Measurements from ENCODE around the gene TTC24.
"Not testable (repeated sequence)": the region's sequence is repeated elsewhere in the genome, so short reads cannot be mapped to it uniquely, and the experiment has no call there.

The TTC24 gene

DNA sequence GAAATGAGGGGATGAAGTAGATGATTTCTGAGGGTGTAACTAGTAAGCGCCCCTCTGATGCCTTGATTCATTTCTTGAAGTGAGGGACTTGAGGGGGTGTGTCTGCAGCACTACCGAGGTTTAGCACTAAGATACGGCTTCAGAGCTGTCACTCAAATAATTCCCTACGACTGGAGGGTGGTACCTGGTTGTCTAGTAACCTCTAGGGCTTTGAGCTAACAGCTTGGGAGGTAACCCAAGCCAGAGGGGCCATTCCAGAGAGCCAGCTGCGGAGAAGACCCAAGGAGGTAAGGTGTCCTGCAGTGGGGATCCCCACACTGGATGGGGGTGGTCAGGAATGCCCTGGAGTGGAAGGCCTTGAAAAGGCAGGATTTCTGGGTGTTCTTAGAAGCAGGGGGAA is at the start of gene TTC24:
Gene TTC24 (plus strand): TSS at position 252 of the 400 bp plus-strand sequence. CDS start 1,642 bp downstream, outside the sequence.
- no peak for DNase-seq

DNA sequence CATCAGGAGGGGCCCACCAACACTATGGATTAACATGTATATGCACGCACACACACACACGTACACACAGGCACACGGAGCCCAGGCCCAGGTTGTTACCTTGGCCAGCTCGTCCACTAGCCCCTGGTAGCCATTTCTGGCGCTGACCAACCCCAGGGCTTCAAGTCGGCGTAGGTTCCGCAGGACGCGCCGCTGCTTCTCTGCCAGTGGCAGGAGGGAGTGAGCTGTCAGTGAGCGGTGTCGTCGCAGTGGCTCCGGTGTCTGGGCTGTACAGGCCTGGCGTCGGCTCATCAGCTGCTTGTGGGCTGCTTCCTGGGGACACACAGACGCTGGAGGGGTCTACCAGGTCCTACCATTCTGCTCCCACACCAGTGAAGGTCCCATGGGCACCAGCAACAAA is 49.5 kb upstream of the TTC24 start:
- DNase-seq, result no peak

GRCh38 chr1:156532374-156532773 is 47.1 kb upstream of the TTC24 start:
- DNase-seq, result no peak

DNA sequence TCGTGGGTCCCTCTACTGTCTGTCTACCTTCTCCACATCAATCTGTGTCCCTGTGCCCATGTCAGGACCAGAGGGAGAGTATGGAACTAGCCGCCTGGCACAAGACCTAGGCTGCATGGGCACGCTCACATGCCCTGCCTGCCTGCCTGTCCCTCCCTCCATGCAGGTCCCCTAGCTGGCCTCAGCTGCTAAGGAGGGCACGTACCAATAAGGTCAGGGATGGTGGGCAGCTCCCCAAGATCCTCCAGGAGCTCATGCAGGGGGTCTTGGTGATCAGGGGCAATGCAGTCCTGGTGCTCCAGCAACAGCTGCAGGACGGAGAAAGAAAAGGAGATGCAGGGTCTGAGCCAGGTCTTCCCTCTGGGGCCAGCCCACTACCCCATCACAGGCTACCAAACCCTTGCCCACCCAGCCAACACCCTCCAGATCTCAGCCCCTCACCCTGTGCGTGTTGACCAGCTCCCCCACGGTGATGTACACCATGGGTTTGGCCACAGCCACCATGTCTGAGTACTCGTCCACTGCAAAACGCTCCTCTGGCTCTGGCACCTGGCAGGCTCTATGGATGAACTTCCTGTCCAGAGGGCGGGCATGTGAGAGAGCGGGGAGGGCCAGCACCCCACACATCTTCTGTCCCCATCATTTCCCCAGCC is 45.8 kb upstream of the TTC24 start:
- no peak for DNase-seq

GRCh38 chr1:156534424-156535060 is 45.0 kb upstream of the TTC24 start:
- DNase-seq, result no peak

GRCh38 chr1:156537027-156537426 is 42.5 kb upstream of the TTC24 start:
- no peak for DNase-seq

DNA sequence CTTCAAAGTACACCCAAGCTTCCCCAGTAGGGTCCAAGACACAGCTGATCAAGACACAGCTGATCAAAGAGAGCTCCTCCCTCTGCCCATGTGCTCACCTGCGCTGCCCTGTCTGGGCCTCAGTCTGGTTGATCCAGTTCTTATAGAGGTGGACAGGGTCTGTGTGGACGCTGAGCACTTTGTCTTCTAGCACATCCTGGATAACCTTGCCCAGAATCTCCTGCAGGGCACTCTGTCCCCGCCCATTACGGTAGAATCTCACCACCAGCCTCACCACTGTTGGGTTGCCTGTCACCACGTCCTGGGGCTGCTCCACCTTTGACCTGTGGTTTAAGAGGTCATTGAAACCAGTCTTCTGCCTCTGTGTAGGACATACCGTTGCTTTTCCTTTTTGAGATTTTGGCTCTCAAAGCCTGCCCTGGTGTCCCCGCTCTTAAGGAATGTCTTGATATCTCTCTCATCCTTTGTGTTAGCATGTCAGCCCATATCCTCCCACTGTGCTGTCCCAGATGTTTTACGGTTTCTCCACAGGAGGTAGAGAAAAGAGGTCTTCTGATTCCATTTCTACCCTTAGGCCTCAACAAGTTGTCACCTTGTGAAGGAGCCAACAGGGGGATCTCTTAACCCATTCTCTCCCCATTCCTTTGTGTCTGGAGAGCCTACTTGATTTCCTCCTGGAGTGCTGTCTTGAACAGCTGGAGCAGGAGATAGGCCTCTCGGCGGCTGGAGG is 40.6 kb upstream of the TTC24 start:
- no peak for DNase-seq

DNA sequence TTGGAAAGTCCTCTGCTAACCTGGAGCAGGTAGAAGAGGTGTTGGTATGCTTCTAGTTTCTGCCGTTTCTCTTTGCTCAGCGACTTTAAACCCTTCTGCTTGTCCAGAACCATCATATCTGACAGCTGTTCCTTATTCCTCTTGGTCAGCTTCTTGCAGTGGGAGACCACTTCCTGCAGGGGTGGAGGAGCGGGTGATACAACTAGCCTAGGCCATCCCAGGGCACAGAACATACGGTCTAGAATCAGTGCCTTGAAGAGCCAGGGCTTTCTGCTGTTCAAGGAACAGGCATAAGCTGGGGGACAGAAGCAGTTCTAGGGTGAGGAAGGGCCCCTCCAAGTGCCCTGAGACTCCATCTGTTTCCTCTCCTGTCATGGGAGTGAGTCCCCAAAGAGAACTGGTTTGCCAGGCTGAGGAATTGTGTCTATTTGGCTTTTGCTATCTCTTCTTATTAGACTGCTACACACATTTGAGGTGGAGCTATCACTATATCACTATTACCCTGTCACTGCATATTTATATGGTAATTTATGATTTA is 39.6 kb upstream of the TTC24 start:
- no peak for DNase-seq

GRCh38 chr1:156540955-156541354 is 38.6 kb upstream of the TTC24 start:
- DNase-seq, result no peak

- no peak for DNase-seq
Observed at GRCh38 chr1:156543066-156543465, 36.5 kb upstream of the TTC24 start.

GRCh38 chr1:156544592-156545102 is 34.9 kb upstream of the TTC24 start:
- DNase-seq, result no peak

- DNase-seq, result no peak
Observed at GRCh38 chr1:156546267-156546666, 33.3 kb upstream of the TTC24 start.

- DNase-seq, result no peak
Observed at GRCh38 chr1:156547434-156547833, 32.1 kb upstream of the TTC24 start.

- no peak for DNase-seq
Observed at GRCh38 chr1:156547982-156548381, 31.5 kb upstream of the TTC24 start.

DNA sequence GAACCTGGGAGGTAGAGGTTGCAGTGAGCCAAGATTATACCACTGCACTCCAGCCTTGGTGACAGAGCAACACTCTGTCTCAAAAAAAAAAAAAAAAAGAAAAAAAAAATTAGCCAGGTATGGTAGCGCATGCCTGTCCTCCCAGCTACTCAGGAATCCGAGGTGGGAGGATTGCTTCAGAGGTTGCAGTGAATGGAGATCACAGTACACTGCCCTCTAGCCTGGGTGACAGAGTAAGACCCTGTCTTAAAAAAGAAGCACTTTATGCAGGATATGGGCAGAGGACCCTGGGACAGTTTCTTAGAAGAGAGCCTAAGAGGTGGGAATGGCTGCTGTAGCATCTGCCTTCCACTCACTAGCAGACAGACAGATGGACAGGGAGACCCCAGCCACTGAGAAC is 30.1 kb upstream of the TTC24 start:
- no peak for DNase-seq

DNA sequence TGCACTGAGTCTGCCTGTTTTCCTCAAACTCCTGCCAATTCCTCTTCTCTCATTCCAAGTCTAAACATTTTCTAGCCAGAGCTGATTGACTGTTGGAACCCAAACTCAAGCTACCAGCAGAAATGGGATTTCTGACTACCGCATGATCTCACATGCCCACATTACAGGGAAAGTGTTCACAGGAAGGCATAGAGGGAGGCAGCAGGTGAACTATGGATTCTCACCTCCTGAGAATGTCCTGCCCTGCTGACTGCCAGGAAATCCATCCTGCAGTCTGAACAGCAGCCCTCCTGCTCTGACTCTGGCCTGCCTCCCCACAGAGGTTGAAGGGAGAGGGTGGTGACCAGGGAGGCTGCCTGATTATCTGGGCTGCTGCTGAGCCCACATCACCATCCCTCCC is 29.7 kb upstream of the TTC24 start:
- DNase-seq, result no peak

DNA sequence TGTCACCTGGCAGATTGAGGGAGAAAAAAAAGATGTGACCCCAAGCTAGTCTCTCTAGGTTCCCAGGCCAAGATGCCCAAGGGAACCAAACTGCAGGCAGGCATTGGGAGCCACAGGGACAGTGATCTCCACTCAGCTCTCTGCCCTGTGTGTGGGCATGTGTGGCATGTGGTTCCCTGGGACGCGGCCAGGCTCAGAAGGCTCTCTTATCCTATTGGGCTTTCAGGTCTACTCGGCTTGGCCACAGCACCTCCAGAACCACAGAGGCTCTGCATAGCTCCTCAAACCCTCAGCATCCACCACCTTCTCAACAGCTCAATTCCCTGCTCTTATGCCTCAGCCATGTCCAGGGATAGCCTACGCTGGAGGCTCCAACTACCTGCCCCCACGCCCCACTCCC is 29.2 kb upstream of the TTC24 start:
- no peak for DNase-seq

DNA sequence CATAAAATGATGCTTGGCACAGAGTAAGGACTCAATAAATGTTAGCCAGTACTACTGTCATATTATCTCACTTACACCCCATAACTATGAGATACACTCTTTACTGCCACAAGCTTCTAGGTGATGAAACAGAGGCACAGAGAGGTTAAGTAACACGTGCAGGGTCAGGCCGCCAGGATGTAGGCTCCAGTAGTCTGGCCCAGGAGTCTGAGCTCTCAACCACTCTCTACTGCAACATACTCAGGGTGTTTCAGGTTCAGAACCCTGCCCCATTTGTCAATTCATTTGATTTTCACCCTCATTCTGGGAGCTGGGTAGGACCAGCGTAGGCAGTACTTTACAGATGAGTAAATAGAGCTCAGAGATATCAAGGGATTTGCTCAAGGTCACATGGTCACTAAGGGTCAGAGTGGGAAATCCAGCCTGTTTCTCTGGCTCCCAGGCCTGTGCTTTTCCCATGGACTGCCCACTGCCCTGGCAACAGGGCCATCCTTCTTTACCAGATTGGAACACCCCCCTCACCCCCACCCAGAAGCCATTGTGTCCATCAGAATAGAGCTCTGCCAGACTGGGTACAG is 28.4 kb upstream of the TTC24 start:
- no peak for DNase-seq

DNA sequence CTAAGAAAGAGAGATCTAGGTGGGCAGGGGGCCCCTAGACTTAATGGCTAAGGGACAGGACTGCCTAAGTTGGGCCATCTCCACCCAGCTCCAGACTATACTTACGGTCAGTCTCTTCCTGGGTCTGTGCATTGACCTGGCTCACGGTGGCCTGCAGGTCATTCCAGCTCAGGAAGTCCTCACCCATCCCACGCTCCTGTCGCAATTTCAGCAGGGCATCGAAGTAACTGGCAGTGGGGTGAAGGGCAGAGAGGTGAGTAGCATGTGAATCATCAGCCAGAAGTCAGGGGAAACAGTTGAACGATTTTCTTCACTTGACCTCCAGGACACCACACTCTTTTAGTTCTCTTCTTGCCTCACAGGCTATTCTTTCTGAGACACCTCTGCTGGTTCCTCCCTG is 27.7 kb upstream of the TTC24 start:
- DNase-seq, result no peak

GRCh38 chr1:156552518-156552917 is 27.0 kb upstream of the TTC24 start:
- DNase-seq, result no peak

DNA sequence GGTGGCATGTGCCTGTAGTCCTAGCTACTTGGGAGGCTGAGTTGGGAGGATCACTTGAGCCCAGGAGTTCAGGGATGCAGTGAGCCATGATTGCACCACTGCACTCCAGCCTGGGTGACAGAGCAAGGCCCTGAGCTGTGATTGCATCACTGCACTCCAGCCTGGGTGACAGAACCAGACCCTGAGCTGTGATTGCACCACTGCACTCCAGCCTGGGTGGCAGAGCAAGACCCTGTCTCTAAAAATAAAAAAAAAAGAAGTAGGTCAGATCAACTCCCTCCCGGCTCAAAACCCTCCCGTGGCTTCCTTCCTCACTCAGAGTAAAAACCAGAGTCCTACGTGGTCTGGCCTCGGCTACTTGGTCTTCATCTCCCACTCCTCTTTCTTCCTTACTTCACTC is 26.6 kb upstream of the TTC24 start:
- not testable (repeated sequence) for DNase-seq

- no peak for DNase-seq
Observed at GRCh38 chr1:156553860-156554485, 25.6 kb upstream of the TTC24 start.

DNA sequence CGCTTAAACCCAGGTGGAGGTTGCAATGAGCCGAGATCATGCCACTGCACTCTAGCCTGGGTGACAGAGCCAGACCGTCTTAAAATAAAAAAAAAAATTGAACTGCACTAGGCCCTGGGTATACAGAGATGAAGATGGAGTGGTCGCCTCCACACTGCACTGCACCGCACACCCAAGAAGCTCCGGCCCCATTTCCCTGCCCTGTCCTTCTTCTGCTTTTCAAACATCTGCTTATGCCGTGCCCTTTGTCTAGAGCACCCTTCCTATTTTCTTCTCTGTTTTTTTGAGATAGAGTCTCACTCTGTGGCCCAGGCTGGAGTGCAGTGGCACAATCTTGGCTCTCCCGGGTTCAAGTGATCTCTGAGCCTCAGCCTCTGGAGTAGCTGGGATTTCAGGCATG is 24.6 kb upstream of the TTC24 start:
- DNase-seq, result no peak

Measured in CD4-positive, alpha-beta T cell treated with Interleukin-17A for 1 hour (primary cell).